Brain microvascular endothelial cell (primary cell): ENCODE measurements around the gene C12orf54.
"Not testable (repeated sequence)": the region's sequence is repeated elsewhere in the genome, so short reads cannot be mapped to it uniquely, and the experiment has no call there.

ENCODE experiments used
- DNase-seq: peaks from one replicate; pipeline ENCODE4 v3.0.0-alpha.2; 2020
- H3K27ac ChIP-seq: fragments of 250-450 bp; sonication (Bioruptor Pico); 2 replicates; pipeline ENCODE4 v1.5.1; 2020; ENCODE audit warnings: mild to moderate bottlenecking, moderate library complexity
- H3K27me3 ChIP-seq: fragments of 250-450 bp; sonication (Bioruptor Pico); replicated peaks from 2 replicates; pipeline ENCODE4 v1.5.1; 2020; ENCODE audit warnings: mild to moderate bottlenecking
- H3K36me3 ChIP-seq: fragments of 250-450 bp; sonication (Bioruptor Pico); replicated peaks from 2 replicates; pipeline ENCODE4 v1.5.1; 2020; ENCODE audit warnings: mild to moderate bottlenecking
- H3K4me3 ChIP-seq: 2 replicates; pipeline ENCODE4 v1.5.1; 2011; ENCODE audit warnings: low read depth, mild to moderate bottlenecking, control low read depth, low read length, moderate library complexity
- CTCF ChIP-seq: IDR thresholded peaks from 2 replicates; pipeline ENCODE4 v1.5.1; 2011; ENCODE audit warnings: low read depth, mild to moderate bottlenecking, moderate library complexity, low read length, control low read depth, inconsistent platforms; ENCODE audit errors: missing control alignments
- in situ Hi-C: cut with HindIII; loops from 2 replicates; pipeline ENCODE4 v1.10.0; 2017; ENCODE audit warnings: low sequenced_read_pairs, low pct_ligation_motif_present

C12orf54 gene

GRCh38 chr12:48514728-48515127, 32.4 kb downstream of the C12orf54 start:
- no peak for DNase-seq
- no peak overlapping the region for H3K4me3 ChIP-seq
- no peak overlapping the region for H3K27ac ChIP-seq
- no peaks in the 10 kb centered on the region for H3K36me3 ChIP-seq
- TF ChIP-seq CTCF, result no peak
- no peaks in the 10 kb centered on the region for H3K27me3 ChIP-seq
- in situ Hi-C loops, result no loop called here

- H3K36me3 ChIP-seq, H3K27ac ChIP-seq, in situ Hi-C loops, H3K27me3 ChIP-seq, DNase-seq, H3K4me3 ChIP-seq: not testable (repeated sequence)
These were observed 38.1 kb downstream of the C12orf54 start for GRCh38 chr12:48520381-48520780.

GRCh38 chr12:48525332-48525731, 43.0 kb downstream of the C12orf54 start, which contains the start of gene OR8S1:
Gene OR8S1 (plus strand): TSS chr12:48525632. CDS start chr12:48525632, 0 bp downstream.
- Histone ChIP-seq H3K36me3 (no peaks in the 10 kb centered on the region), H3K4me3 (no peak within 1 kb of the TSS), H3K27me3 (no peaks in the 10 kb centered on the region), H3K27ac (no peak within 1 kb of the TSS)
- no peak for DNase-seq
- no peak for TF ChIP-seq CTCF
- in situ Hi-C loops, result no loop called here

- H3K36me3 ChIP-seq, result no peaks in the 10 kb centered on the region
- no peak for DNase-seq
- no peak overlapping the region for H3K27ac ChIP-seq
- no peaks in the 10 kb centered on the region for H3K27me3 ChIP-seq
- in situ Hi-C loops, result no loop called here
- H3K4me3 ChIP-seq, result no peak overlapping the region
- no peak for TF ChIP-seq CTCF
These were observed 45.8 kb downstream of the C12orf54 start for GRCh38 chr12:48527891-48528670.

- Histone ChIP-seq H3K4me3 (no peak overlapping the region), H3K27me3 (no peaks in the 10 kb centered on the region), H3K36me3 (no peaks in the 10 kb centered on the region), H3K27ac (no peak overlapping the region)
- TF ChIP-seq CTCF, result no peak
- no peak for DNase-seq
- in situ Hi-C loops, result no loop called here
These were observed 50.3 kb downstream of the C12orf54 start for GRCh38 chr12:48532601-48533000.

GRCh38 chr12:48536602-48537001, 54.3 kb downstream of the C12orf54 start:
- Histone ChIP-seq H3K36me3 (no peaks in the 10 kb centered on the region), H3K27ac (no peak overlapping the region), H3K27me3 (no peaks in the 10 kb centered on the region), H3K4me3 (no peak overlapping the region)
- TF ChIP-seq CTCF, result no peak
- in situ Hi-C loops, result no loop called here
- DNase-seq, result no peak
